ENCODE measurements around the gene NRXN3. TPM values are rescaled to one million over a fixed set of nuclear protein-coding genes. Genes with fewer than 3 reads are reported as not detected.

The NRXN3 gene
- polyA plus RNA-seq, 1 of the 3 experiments (the other 2 are of a cell fraction): 1.6 TPM

GRCh38 chr14:78566026-78566858 lies 396.1 kb downstream of the NRXN3 start:
- H3K36me3 ChIP-seq (replicated peaks in 1 of 2; ENCODE audit: control insufficient read depth in 1 of 2, insufficient read depth in 2 of 2, low read length in 1 of 2): no peaks in the 10 kb centered on the region
- H3K9me2 ChIP-seq: no peaks in the 10 kb centered on the region
- no peaks in the 10 kb centered on the region for H3F3A ChIP-seq (replicated peaks; ENCODE audit: insufficient read depth)
- peak; percentile 86 for TF ChIP-seq RAD21 (IDR thresholded peaks at IDR 0.05; ENCODE audit: low read length)
- TF ChIP-seq EP300 (IDR thresholded peaks at IDR 0.05; ENCODE audit: borderline replicate concordance in 1 of 2, low read depth in 1 of 2, low read length in 1 of 2): no peak
- peak; percentile 45 for TF ChIP-seq CTCF (IDR thresholded peaks at IDR 0.05)
- peak; percentile 81 for TF ChIP-seq SMC3 (IDR thresholded peaks at IDR 0.05; ENCODE audit: low read depth, low read length)
- no peak overlapping the region for H2AFZ ChIP-seq (ENCODE audit: low read depth)
- 29% methylated on average over 15 of the region's 16 CpGs for WGBS (ENCODE audit: low lambda C conversion rate)
- no peak overlapping the region for H3K4me2 ChIP-seq
- ChIA-PET CTCF (interaction anchor here (0.6 to 5.0 kb wide), 71 partner anchors 8 to 914 kb away, joined by 3 to 62 read pairs (median 4); partner anchors contain the start of gene SNW1), POLR2A (interaction anchor here (1.1 kb wide), 1 partner anchor 806 kb away, joined by 3 read pairs; no protein-coding TSS in a partner anchor)
- peak; percentile 72 for DNase-seq
- H3K27ac ChIP-seq (ENCODE audit: low read depth in 2 of 2, low read length in 1 of 2): no peak overlapping the region
- peak overlapping the region; percentile 24 to 44; a peak in 1 of 4 replicates for H3K4me3 ChIP-seq (ENCODE audit: low read depth in 2 of 2, low read length in 1 of 2)
- H4K20me1 ChIP-seq (ENCODE audit: insufficient read depth): no peaks in the 10 kb centered on the region
- no peaks in the 10 kb centered on the region for H3K9me3 ChIP-seq
- H3K27me3 ChIP-seq (ENCODE audit: insufficient read depth): no peaks in the 10 kb centered on the region
- no peak overlapping the region for H3K9ac ChIP-seq
- no peaks in the 10 kb centered on the region; a peak in 1 of 4 replicates for H3K4me1 ChIP-seq (ENCODE audit: control insufficient read depth in 1 of 2, insufficient read depth in 2 of 2, low read depth in 1 of 2, low read length in 1 of 2)
- no peaks in the 10 kb centered on the region for H3K79me2 ChIP-seq (ENCODE audit: insufficient read depth)

GRCh38 chr14:78566859-78567172 lies 396.6 kb downstream of the NRXN3 start:
- Histone ChIP-seq H3K4me3 (ENCODE audit: low read depth in 2 of 2, low read length in 1 of 2) (peak overlapping the region in 1 of 2 experiments; percentile 44; a peak in 1 of 4 replicates), H3F3A (replicated peaks; ENCODE audit: insufficient read depth) (no peaks in the 10 kb centered on the region), H3K4me2 (no peak overlapping the region), H4K20me1 (ENCODE audit: insufficient read depth) (no peaks in the 10 kb centered on the region), H3K79me2 (ENCODE audit: insufficient read depth) (no peaks in the 10 kb centered on the region), H2AFZ (ENCODE audit: low read depth) (no peak overlapping the region), H3K9me3 (no peaks in the 10 kb centered on the region), H3K27ac (ENCODE audit: low read depth in 2 of 2, low read length in 1 of 2) (no peak overlapping the region), H3K9me2 (no peaks in the 10 kb centered on the region), H3K4me1 (ENCODE audit: control insufficient read depth in 1 of 2, insufficient read depth in 2 of 2, low read depth in 1 of 2, low read length in 1 of 2) (no peaks in the 10 kb centered on the region; a peak in 1 of 4 replicates), H3K36me3 (replicated peaks in 1 of 2; ENCODE audit: control insufficient read depth in 1 of 2, insufficient read depth in 2 of 2, low read length in 1 of 2) (no peaks in the 10 kb centered on the region), H3K9ac (no peak overlapping the region), H3K27me3 (ENCODE audit: insufficient read depth) (no peaks in the 10 kb centered on the region)
- TF ChIP-seq RFX5 (IDR thresholded peaks at IDR 0.05; ENCODE audit: low read length) (no peak), SIN3A (IDR thresholded peaks at IDR 0.05; ENCODE audit: borderline replicate concordance, low read depth, low read length) (no peak), JUND (IDR thresholded peaks at IDR 0.05) (no peak), TCF12 (IDR thresholded peaks at IDR 0.05) (no peak), RAD21 (IDR thresholded peaks at IDR 0.05; ENCODE audit: low read length) (no peak)
- ChIA-PET CTCF (interaction anchor here (0.6 to 5.0 kb wide), 67 partner anchors 9 to 914 kb away, joined by 3 to 62 read pairs (median 4); partner anchors contain the start of gene SNW1), POLR2A (no interaction called here)
- DNase-seq: no peak

- TF ChIP-seq TAF1 (IDR thresholded peaks at IDR 0.05; ENCODE audit: borderline replicate concordance, low read depth, low read length) (no peak), MAX (IDR thresholded peaks at IDR 0.05; ENCODE audit: low read depth) (no peak), TEAD4 (IDR thresholded peaks at IDR 0.05; ENCODE audit: borderline replicate concordance, insufficient read depth) (no peak), SMC3 (IDR thresholded peaks at IDR 0.05; ENCODE audit: low read depth, low read length) (no peak), FOXJ3 (CRISPR knock-in tag; IDR thresholded peaks at IDR 0.05) (no peak), GATA2 (CRISPR knock-in tag; IDR thresholded peaks at IDR 0.05) (no peak), POLR2AphosphoS5 (IDR thresholded peaks at IDR 0.05; ENCODE audit: low read depth, low read length) (no peak), RCOR1 (IDR thresholded peaks at IDR 0.05; ENCODE audit: low read length) (no peak), YY1 (IDR thresholded peaks at IDR 0.05; ENCODE audit: low read depth) (no peak)
- no peak overlapping the region for H3K9ac ChIP-seq
- H2AFZ ChIP-seq (ENCODE audit: low read depth): no peak overlapping the region
- no peaks in the 10 kb centered on the region for H3K9me2 ChIP-seq
- no peaks in the 10 kb centered on the region for H4K20me1 ChIP-seq (ENCODE audit: insufficient read depth)
- H3K9me3 ChIP-seq: no peaks in the 10 kb centered on the region
- H3K27ac ChIP-seq (ENCODE audit: low read depth in 2 of 2, low read length in 1 of 2): no peak overlapping the region
- DNase-seq: no peak
- no peaks in the 10 kb centered on the region for H3F3A ChIP-seq (replicated peaks; ENCODE audit: insufficient read depth)
- WGBS (ENCODE audit: low lambda C conversion rate): 26% methylated on average over 2 of the region's 4 CpGs
- no peak overlapping the region for H3K4me2 ChIP-seq
- H3K27me3 ChIP-seq (ENCODE audit: insufficient read depth): no peaks in the 10 kb centered on the region
- H3K79me2 ChIP-seq (ENCODE audit: insufficient read depth): no peaks in the 10 kb centered on the region
- POLR2A ChIA-PET: no interaction called here
- no peak overlapping the region for H3K4me3 ChIP-seq (ENCODE audit: low read depth in 2 of 2, low read length in 1 of 2)
- no peaks in the 10 kb centered on the region for H3K36me3 ChIP-seq (replicated peaks in 1 of 2; ENCODE audit: control insufficient read depth in 1 of 2, insufficient read depth in 2 of 2, low read length in 1 of 2)
- H3K4me1 ChIP-seq (ENCODE audit: control insufficient read depth in 1 of 2, insufficient read depth in 2 of 2, low read depth in 1 of 2, low read length in 1 of 2): no peaks in the 10 kb centered on the region; a peak in 1 of 4 replicates
- CTCF ChIA-PET: interaction anchor here (0.8 to 5.0 kb wide), 16 partner anchors 12 to 915 kb away, joined by 3 to 62 read pairs (median 8); no protein-coding TSS in a partner anchor
These were observed 397.2 kb downstream of the NRXN3 start for GRCh38 chr14:78567343-78567742.

Measured in SK-N-SH (cell line).